HEK293T (cell line): ENCODE data around the gene PRKAR1B.
"Not testable (repeated sequence)": the region's sequence is repeated elsewhere in the genome, so short reads cannot be mapped to it uniquely, and the experiment has no call there.

Source experiments
- CTCF ChIA-PET: fragments of 350-600 bp; formaldehyde crosslinking; extraction: SDS; loops from one replicate; lab custom pipeline; 2021; ENCODE audit warnings: antibody characterized with exemption, inconsistent platforms; lab: Yijun Ruan, JAX
- POLR2A ChIA-PET: fragments of 350-600 bp; formaldehyde crosslinking; extraction: SDS; loops from one replicate; lab custom pipeline; 2020; ENCODE audit warnings: antibody characterized with exemption, inconsistent platforms; lab: Yijun Ruan, JAX
- DNase-seq: peaks from one replicate; pipeline ENCODE4 v3.0.0; 2012; ENCODE audit warnings: mixed read lengths; ENCODE audit errors: extremely low spot score
- ARNT ChIP-seq: fragments of 450-650 bp; IDR thresholded peaks from 2 replicates; pipeline ENCODE4 v1.6.1; 2017; ENCODE audit warnings: mild to moderate bottlenecking
- BHLHE40 ChIP-seq: fragments of 450-650 bp; IDR thresholded peaks from 2 replicates; pipeline ENCODE4 v1.6.1; 2016; ENCODE audit warnings: mild to moderate bottlenecking, moderate library complexity, borderline replicate concordance
- CTBP1 ChIP-seq: fragments of 450-650 bp; IDR thresholded peaks from 2 replicates; pipeline ENCODE4 v1.6.1; 2016; ENCODE audit warnings: borderline replicate concordance
- ELF4 ChIP-seq: fragments of 450-650 bp; IDR thresholded peaks from 2 replicates; pipeline ENCODE4 v1.6.1; 2017; ENCODE audit warnings: antibody characterized with exemption
- FOXA1 ChIP-seq: fragments of 450-650 bp; IDR thresholded peaks from 2 replicates; pipeline ENCODE4 v1.6.1; 2016; ENCODE audit warnings: mild to moderate bottlenecking
- FOXK2 ChIP-seq: fragments of 450-650 bp; IDR thresholded peaks from 2 replicates; pipeline ENCODE4 v1.6.1; 2016; ENCODE audit warnings: mild to moderate bottlenecking
- FOXM1 ChIP-seq: fragments of 450-650 bp; IDR thresholded peaks from 2 replicates; pipeline ENCODE4 v1.6.1; 2017; ENCODE audit warnings: mild to moderate bottlenecking, borderline replicate concordance
- HDGF ChIP-seq: fragments of 450-650 bp; IDR thresholded peaks from 2 replicates; pipeline ENCODE4 v1.6.1; 2017; ENCODE audit warnings: antibody characterized with exemption, borderline replicate concordance
- L3MBTL2 ChIP-seq: fragments of 450-650 bp; conservative IDR thresholded peaks from 2 replicates; pipeline ENCODE4 v1.6.1; 2016; ENCODE audit warnings: mild to moderate bottlenecking
- LEF1 ChIP-seq: fragments of 450-650 bp; IDR thresholded peaks from 2 replicates; pipeline ENCODE4 v1.6.1; 2017; ENCODE audit warnings: mild to moderate bottlenecking, borderline replicate concordance
- NFRKB ChIP-seq: fragments of 450-650 bp; IDR thresholded peaks from 2 replicates; pipeline ENCODE4 v1.6.1; 2016; ENCODE audit warnings: mild to moderate bottlenecking, moderate library complexity
- SP1 ChIP-seq: fragments of 450-650 bp; IDR thresholded peaks from 2 replicates; pipeline ENCODE4 v1.6.1; 2017
- SUZ12 ChIP-seq: fragments of 450-650 bp; IDR thresholded peaks from 2 replicates; pipeline ENCODE4 v1.6.1; 2016; ENCODE audit warnings: mild to moderate bottlenecking
- TARDBP ChIP-seq: fragments of 450-650 bp; IDR thresholded peaks from 2 replicates; pipeline ENCODE4 v1.6.1; 2016
- ZNF384 ChIP-seq: fragments of 450-650 bp; IDR thresholded peaks from 2 replicates; pipeline ENCODE4 v1.6.1; 2016
- TF ChIP-seq, protein P1 (sequence below): fragments of 450-650 bp; IDR thresholded peaks from 2 replicates; pipeline ENCODE4 v1.6.1; 2016

The PRKAR1B gene

DNA sequence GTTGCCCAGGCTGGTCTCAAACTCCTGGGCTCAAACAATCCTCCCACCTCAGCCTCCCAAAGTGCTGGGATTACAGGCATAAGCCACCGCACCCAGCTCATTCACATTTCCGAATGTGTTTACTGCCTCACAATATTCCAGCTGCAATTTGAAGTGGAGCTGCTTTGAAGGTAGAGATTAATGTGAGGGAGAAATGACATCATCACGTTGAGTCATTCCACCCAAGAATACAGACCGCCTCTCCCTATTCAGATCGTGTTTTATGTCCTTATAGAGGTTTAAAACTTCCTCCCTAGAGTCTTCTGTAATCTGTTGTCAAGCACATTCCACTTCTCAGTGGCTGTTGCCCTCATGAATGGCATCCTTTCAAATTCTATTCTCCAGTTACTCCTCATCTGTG, 107.0 kb downstream of the PRKAR1B start:
- CTCF ChIA-PET, result no interaction called here
- DNase-seq, result no peak
- TF ChIP-seq L3MBTL2 (no peak), HDGF (no peak), FOXK2 (no peak), ELF4 (no peak), TARDBP (no peak), CTBP1 (no peak), SUZ12 (no peak), ZNF384 (no peak), BHLHE40 (no peak), ARNT (no peak)
- TF ChIP-seq, protein P1, sequence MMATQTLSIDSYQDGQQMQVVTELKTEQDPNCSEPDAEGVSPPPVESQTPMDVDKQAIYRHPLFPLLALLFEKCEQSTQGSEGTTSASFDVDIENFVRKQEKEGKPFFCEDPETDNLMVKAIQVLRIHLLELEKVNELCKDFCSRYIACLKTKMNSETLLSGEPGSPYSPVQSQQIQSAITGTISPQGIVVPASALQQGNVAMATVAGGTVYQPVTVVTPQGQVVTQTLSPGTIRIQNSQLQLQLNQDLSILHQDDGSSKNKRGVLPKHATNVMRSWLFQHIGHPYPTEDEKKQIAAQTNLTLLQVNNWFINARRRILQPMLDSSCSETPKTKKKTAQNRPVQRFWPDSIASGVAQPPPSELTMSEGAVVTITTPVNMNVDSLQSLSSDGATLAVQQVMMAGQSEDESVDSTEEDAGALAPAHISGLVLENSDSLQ, result no peak
- POLR2A ChIA-PET, result no interaction called here

DNA sequence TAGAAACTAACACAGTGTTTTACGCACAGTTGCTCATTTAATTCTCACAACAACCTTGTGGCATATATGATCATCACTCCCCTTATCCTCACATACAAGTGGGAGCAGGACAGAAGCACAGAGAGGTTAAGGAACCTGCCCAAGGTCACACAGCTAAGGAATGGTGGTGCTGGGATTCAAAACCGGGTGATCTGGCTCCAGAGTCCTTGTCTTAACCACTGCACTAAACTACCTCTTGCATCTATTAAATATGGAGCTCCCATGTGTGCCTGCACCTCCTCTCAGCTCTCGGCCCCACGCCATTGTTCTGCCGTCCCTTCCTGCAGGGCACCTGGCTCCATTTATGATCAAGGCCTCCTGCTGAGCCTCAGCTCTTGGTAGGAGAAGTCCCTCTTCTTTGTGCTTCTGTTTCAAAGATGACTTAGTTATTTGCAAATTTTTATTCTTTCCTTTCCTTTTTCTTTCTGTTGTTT, 107.7 kb downstream of the PRKAR1B start:
- ChIA-PET CTCF (interaction anchor here (0.7 kb wide), 1 partner anchor 294 kb away, joined by 3 read pairs; no protein-coding TSS in a partner anchor), POLR2A (no interaction called here)
- no peak for DNase-seq
- TF ChIP-seq L3MBTL2 (no peak), FOXK2 (no peak), FOXA1 (no peak), TARDBP (no peak), ZNF384 (no peak), ARNT (no peak), NFRKB (no peak), SP1 (no peak), FOXM1 (no peak), ELF4 (no peak)
- TF ChIP-seq, protein P1, result no peak

DNA sequence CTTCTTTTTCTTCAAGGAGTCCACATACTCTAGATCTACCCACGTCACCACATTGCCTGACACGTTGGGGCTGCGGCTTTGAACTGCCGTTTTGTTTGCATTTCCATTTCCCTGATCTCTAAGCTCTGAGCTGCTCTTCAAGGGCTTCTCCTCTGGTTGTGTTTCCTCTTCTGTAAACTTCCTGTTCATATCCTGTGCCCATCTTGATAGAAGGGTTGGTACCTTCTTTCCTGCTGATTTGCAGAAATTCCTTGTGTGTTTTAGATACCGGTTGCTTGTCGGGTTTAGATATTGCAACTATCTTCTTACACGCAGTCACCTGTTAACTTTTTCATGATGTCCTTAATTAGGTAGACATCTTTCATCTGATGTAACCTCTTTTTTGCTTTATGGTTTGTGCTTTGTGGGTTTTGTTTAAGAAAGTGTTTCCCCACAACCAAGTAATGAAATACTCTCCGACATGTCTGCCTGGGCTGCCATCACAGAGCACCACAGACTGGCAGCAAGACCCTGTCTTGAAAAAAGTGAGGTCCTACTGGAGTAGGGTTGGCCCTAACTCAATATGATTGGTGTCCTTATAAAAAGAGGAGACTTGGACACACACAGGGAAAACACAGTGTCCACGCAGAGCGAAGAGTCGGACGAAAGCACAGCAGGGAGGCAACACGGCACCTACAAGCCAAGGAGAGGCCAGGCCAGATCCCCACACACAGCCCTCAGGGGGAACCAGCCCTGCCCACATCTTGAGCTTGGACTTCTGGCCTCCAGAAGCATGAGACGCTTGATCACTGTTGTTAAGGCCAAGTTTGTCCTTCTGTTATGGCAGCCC, 108.3 kb downstream of the PRKAR1B start:
- POLR2A ChIA-PET, result no interaction called here
- TF ChIP-seq NFRKB, result no peak
- no peak for TF ChIP-seq TARDBP
- TF ChIP-seq ARNT, result no peak
- no peak for TF ChIP-seq FOXK2
- no peak for TF ChIP-seq L3MBTL2
- no peak for TF ChIP-seq LEF1
- no peak for TF ChIP-seq FOXA1
- CTCF ChIA-PET, result interaction anchor here (0.7 kb wide), 1 partner anchor 293 kb away, joined by 3 read pairs; no protein-coding TSS in a partner anchor
- no peak for DNase-seq

DNA sequence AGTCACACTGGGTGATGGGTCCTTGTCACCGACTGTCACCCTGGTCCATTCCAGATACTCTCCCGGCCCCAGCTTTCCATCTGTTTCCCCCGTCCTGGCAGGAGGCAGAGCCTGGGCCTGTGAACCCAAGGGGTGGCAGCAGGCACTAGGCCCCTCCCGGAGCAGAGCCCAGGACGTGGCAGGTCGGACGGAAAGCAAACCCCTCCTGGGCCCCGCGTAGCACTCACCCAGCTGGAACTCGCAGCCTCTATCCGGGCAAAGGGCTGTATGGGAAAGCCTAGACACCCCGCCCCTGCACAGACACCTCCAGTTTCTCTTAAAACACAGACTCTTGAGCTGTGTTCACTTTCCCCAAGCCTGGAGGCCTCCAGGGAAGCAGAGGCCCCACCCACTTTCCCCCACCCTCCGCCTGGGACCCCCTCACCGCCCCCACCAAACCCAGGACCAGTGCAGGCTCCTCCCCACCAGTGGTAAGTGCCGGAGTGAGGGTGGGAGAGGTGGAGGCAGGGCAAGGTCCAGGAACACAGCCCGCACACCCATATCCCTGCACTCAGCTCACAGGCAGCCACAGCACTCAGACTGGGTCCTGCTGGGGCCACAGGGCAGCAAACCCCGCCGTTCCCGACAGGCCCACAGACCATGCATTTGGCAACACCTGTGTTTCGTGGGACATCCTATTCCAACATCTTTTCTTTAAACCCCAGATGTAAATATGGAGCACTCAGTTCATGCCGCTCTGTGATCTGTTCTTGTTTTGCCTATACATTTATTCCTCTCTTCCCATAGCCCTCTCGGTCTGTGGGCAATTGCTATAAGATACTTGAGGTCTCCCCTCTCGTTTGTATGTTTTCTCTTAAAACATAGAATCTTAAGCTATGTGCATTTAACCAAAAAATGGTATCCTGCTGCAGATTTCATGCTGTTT, 109.2 kb downstream of the PRKAR1B start:
- TF ChIP-seq ARNT, result no peak
- no peak for TF ChIP-seq LEF1
- TF ChIP-seq FOXM1, result no peak
- TF ChIP-seq NFRKB, result no peak
- no peak for TF ChIP-seq L3MBTL2
- TF ChIP-seq ZNF384, result no peak
- no peak for TF ChIP-seq BHLHE40
- no peak for TF ChIP-seq CTBP1
- TF ChIP-seq FOXA1, result no peak
- TF ChIP-seq FOXK2, result no peak
- DNase-seq, result no peak
- CTCF ChIA-PET, result no interaction called here

DNA sequence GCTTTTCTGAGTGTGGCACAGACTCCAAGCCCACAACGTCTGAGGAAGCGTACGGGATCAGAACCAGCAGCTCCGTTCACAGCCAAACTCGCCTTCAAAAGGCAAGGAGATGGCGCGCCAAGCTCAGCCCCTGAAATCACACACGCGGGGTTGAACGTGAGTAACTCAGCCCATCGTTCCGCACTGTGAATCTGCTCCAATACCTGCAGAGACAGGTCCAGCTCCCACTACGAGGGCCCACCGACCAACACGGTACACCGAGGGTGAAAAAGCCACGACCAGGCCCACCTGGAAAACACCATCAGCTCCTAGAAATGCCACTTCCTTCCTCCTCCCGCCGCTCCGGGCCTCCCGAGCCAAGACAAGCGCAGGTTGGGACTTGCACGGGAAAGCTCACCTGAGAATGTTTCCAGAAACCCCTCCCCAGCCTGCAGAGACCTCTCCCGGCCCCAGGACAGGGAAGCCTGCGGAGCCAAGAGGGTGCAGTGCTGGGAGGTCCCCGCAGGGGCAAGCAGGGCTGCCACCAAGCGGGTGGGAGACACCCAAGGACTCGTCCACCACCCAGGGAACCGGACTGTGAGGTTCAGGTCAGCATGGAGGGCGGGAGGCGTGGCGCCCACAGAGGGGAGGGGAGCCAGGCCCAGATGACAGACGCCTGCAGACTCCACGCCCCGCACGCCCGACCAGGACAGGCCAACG, 113.5 kb downstream of the PRKAR1B start:
- POLR2A ChIA-PET, result no interaction called here
- CTCF ChIA-PET, result no interaction called here
- TF ChIP-seq L3MBTL2 (no peak), CTBP1 (no peak), SP1 (no peak), ELF4 (no peak), FOXK2 (no peak), ZNF384 (no peak), FOXM1 (no peak)
- no peak for DNase-seq

More for the DNA sequence above, 109.2 kb downstream of the PRKAR1B start:
- POLR2A ChIA-PET, result no interaction called here

DNA sequence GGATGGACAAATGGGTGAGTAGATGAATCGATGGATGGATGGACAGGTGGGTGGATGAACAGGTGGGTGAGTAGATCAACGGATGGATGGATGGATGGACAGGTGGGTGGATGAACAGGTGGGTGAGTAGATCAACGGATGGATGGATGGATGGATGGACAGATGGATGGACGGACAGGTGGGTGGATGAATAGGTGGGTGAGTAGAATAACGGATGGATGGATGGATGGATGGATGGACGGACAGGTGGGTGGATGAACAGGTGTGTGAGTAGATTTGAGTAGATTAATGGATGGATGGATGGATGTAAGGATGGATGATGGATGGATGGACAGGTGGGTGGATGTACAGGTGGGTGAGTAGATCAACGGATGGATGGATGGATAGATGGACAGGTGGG, 115.2 kb downstream of the PRKAR1B start:
- CTCF ChIA-PET, DNase-seq, POLR2A ChIA-PET: not testable (repeated sequence)
